Fibroblast of lung (primary cell): ENCODE results near the gene SPARC. TPM values are rescaled to one million over a fixed set of nuclear protein-coding genes. Genes with fewer than 3 reads are reported as not detected.

Experiments used
- DNase-seq, 2 donors: peaks; one replicate each; pipeline versions ENCODE4 v3.0.0 to v3.0.0-alpha.2; 2010; ENCODE audit warnings: low read depth in 2 of 2
- H2AFZ ChIP-seq: 2 replicates; pipeline ENCODE4 v1.5.1; 2012; ENCODE audit warnings: low read length, control low read depth, inconsistent platforms
- H3K27ac ChIP-seq: 2 replicates; pipeline ENCODE4 v1.5.1; 2011; ENCODE audit warnings: low read length, control low read depth; ENCODE audit not compliant: insufficient read depth
- H3K27me3 ChIP-seq: 2 replicates; pipeline ENCODE4 v1.5.1; 2011; ENCODE audit warnings: mild to moderate bottlenecking, low read length; ENCODE audit not compliant: control insufficient read depth, insufficient read depth
- H3K36me3 ChIP-seq: 2 replicates; pipeline ENCODE4 v1.5.1; 2011; ENCODE audit warnings: low read length; ENCODE audit not compliant: control insufficient read depth, insufficient read depth
- H3K4me1 ChIP-seq: 2 replicates; pipeline ENCODE4 v1.5.1; 2011; ENCODE audit warnings: low read length; ENCODE audit not compliant: control insufficient read depth, insufficient read depth; ENCODE audit errors: extremely low read depth
- H3K4me2 ChIP-seq: 2 replicates; pipeline ENCODE4 v1.5.1; 2011; ENCODE audit warnings: low read length, control low read depth; ENCODE audit not compliant: insufficient read depth; ENCODE audit errors: extremely low read depth
- H3K4me3 ChIP-seq, 4 experiments: fragments of 200-600 bp in 1 of 4; sonication (generic) in 1 of 4; replicated peaks in 1 of 4; 2 replicates each; pipeline ENCODE4 v1.5.1; 2011 to 2016; ENCODE audit warnings: low read length in 4 of 4, low read depth in 3 of 4, mild to moderate bottlenecking in 3 of 4, control low read depth in 2 of 4, inconsistent platforms in 1 of 4, mixed read lengths in 1 of 4; ENCODE audit not compliant: insufficient read depth in 1 of 4; ENCODE audit errors: control extremely low read depth in 1 of 4
- H3K79me2 ChIP-seq: 2 replicates; pipeline ENCODE4 v1.5.1; 2012; ENCODE audit warnings: mild to moderate bottlenecking, low read length, inconsistent platforms; ENCODE audit not compliant: control insufficient read depth, insufficient read depth
- H3K9ac ChIP-seq: 2 replicates; pipeline ENCODE4 v1.5.1; 2011; ENCODE audit warnings: mild to moderate bottlenecking, low read length, control low read depth; ENCODE audit not compliant: insufficient read depth
- H3K9me3 ChIP-seq: 2 replicates; pipeline ENCODE4 v1.5.1; 2012; ENCODE audit warnings: low read depth, low read length; ENCODE audit not compliant: control insufficient read depth, insufficient read depth
- H4K20me1 ChIP-seq: 2 replicates; pipeline ENCODE4 v1.5.1; 2011; ENCODE audit warnings: low read length; ENCODE audit not compliant: control insufficient read depth, insufficient read depth; ENCODE audit errors: extremely low read depth
- EZH2 ChIP-seq: IDR thresholded peaks from 2 replicates; pipeline ENCODE4 v1.5.1; 2012; ENCODE audit warnings: low read length, control low read depth, mild to moderate bottlenecking; ENCODE audit errors: missing control alignments
- polyA plus RNA-seq, 2 donors: library from polyadenylated mRNA; depleted of rRNA in 1 of 2; stranded (reverse) in 1 of 2; unstranded in 1 of 2; fragments of >200 nt; gene quantifications; 2 replicates each; pipeline ENCODE4 v1.2.1, GENCODE V29; 2011 to 2012; ENCODE audit warnings: missing spikeins in 1 of 2
- total RNA-seq: library from RNA; depleted of rRNA; stranded (reverse); fragments of >200 nt; gene quantifications from 2 replicates; pipeline ENCODE4 v1.2.1, GENCODE V29; 2014
- TF ChIP-seq, protein P1 (sequence below), 2 donors: IDR thresholded peaks in 1 of 2; conservative IDR thresholded peaks in 1 of 2; 1 replicate in 1 of 2; 2 replicates in 1 of 2; pipeline ENCODE4 v1.5.1; 2011 to 2012; ENCODE audit warnings: low read length in 2 of 2, control low read depth in 1 of 2, inconsistent platforms in 1 of 2, low read depth in 1 of 2, mild to moderate bottlenecking in 1 of 2

SPARC gene
- total and polyA plus RNA-seq, 2 donors (not counting 1 experiment from before 2014, with no cell fraction given): 408 to 6,513 TPM

DNA sequence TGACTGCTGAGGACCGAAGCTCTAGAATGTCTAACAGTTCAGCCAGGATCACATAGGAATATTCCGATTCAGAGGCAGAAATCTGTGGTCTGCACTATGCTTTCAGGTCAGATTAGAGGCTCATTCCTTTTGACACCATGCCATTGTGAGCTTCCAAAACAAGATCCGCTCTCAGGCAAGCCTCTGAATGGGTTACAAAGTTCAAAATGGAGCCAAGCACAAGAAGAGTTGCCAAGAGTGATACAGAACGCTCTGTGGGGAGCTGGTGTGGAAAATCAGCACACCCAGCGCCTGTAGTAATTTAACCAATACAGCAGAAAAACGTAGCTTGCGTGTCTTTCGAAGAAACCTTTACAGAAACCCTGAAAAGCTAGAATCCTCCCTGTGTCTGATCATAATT, 62.2 kb downstream of the SPARC start:
- Histone ChIP-seq H3K4me1 (no peaks in the 10 kb centered on the region), H2AFZ (no peak overlapping the region), H4K20me1 (no peaks in the 10 kb centered on the region), H3K79me2 (no peaks in the 10 kb centered on the region), H3K9ac (no peak overlapping the region), H3K4me2 (no peak overlapping the region), H3K27me3 (no peaks in the 10 kb centered on the region), H3K4me3 (no peak overlapping the region), H3K36me3 (no peaks in the 10 kb centered on the region), H3K9me3 (no peaks in the 10 kb centered on the region), H3K27ac (no peak overlapping the region)
- TF ChIP-seq, protein P1, sequence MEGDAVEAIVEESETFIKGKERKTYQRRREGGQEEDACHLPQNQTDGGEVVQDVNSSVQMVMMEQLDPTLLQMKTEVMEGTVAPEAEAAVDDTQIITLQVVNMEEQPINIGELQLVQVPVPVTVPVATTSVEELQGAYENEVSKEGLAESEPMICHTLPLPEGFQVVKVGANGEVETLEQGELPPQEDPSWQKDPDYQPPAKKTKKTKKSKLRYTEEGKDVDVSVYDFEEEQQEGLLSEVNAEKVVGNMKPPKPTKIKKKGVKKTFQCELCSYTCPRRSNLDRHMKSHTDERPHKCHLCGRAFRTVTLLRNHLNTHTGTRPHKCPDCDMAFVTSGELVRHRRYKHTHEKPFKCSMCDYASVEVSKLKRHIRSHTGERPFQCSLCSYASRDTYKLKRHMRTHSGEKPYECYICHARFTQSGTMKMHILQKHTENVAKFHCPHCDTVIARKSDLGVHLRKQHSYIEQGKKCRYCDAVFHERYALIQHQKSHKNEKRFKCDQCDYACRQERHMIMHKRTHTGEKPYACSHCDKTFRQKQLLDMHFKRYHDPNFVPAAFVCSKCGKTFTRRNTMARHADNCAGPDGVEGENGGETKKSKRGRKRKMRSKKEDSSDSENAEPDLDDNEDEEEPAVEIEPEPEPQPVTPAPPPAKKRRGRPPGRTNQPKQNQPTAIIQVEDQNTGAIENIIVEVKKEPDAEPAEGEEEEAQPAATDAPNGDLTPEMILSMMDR (conservative IDR thresholded peaks at IDR 0.05 in 1 of 2, IDR thresholded peaks at IDR 0.05 in 1 of 2; ENCODE audit: low read depth in 1 of 2, low read length in 2 of 2): no peak
- no peak for TF ChIP-seq EZH2
- DNase-seq: no peak

DNA sequence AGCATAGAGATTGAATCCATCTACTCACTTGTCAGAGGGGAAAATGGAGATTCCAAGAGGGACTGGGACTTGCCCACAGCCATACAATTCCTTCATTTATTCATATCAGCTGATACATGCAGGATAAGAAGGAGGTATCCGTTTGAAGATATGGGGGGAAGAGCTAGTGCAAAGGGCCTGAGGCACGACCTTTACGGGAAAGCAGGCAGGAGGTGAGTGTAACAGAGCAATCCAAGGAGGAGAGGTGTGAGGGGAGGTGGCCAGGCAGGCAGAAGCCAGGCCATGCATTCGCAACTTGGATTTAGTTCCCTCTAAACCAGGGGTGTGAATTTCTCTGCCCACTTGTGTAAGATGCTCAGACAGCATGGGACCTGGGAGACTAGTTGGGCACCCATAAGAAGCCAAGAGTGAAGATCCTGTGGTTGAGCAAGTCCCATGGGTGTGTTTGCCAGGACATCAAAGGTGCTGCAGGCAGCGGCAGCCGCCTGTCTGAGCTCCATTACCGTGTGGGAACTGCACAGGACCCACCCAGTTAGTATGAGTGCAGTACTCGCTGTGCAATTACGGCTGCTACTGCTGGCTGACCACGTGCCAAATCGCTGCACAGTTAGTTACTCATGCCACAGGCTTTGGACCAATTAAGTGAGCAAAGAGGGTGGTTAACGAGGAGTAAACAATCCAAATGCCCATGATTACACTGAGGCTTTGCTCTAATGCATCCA, 64.2 kb downstream of the SPARC start:
- no peak overlapping the region for H2AFZ ChIP-seq
- H3K9me3 ChIP-seq: no peaks in the 10 kb centered on the region
- H3K27me3 ChIP-seq: no peaks in the 10 kb centered on the region
- H3K79me2 ChIP-seq: no peaks in the 10 kb centered on the region
- DNase-seq: no peak
- no peaks in the 10 kb centered on the region for H3K36me3 ChIP-seq
- no peak overlapping the region for H3K27ac ChIP-seq
- no peaks in the 10 kb centered on the region for H4K20me1 ChIP-seq
- no peak for TF ChIP-seq EZH2
- TF ChIP-seq, protein P1 (conservative IDR thresholded peaks at IDR 0.05 in 1 of 2, IDR thresholded peaks at IDR 0.05 in 1 of 2; ENCODE audit: low read depth in 1 of 2, low read length in 2 of 2): no peak
- H3K4me1 ChIP-seq: no peaks in the 10 kb centered on the region
- no peak overlapping the region for H3K9ac ChIP-seq
- no peak overlapping the region for H3K4me3 ChIP-seq
- H3K4me2 ChIP-seq: no peak overlapping the region

DNA sequence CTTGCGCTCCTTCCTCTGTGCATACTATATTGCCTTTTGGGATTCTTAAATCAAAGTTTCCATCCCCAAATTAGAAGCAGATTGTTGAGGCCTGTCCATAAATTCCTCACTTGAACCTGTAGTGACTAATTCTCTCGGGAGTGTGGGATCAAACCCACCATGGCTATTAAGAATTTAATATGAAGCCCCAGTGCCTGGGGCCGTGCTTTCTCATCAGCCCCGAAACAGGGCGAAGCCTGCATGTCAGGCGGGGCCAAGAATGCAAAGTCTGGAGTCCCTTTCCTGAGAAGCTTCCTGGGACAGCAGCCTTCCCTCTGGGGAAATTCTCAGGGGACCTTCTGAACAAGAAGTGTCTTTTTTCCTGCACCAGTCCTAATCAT, 66.3 kb downstream of the SPARC start:
- Histone ChIP-seq H3K79me2 (no peaks in the 10 kb centered on the region), H3K36me3 (no peaks in the 10 kb centered on the region), H3K27ac (no peak overlapping the region), H3K27me3 (no peaks in the 10 kb centered on the region), H3K9ac (no peak overlapping the region), H3K4me2 (no peak overlapping the region), H3K9me3 (no peaks in the 10 kb centered on the region), H3K4me1 (no peaks in the 10 kb centered on the region), H2AFZ (no peak overlapping the region), H4K20me1 (no peaks in the 10 kb centered on the region), H3K4me3 (no peak overlapping the region)
- no peak for TF ChIP-seq EZH2
- TF ChIP-seq, protein P1 (conservative IDR thresholded peaks at IDR 0.05 in 1 of 2, IDR thresholded peaks at IDR 0.05 in 1 of 2; ENCODE audit: low read depth in 1 of 2, low read length in 2 of 2): no peak
- no peak for DNase-seq
